KMS-11 (cell line): Measurements from ENCODE around the gene CACNA1A.

Experiments used
- H2AFZ ChIP-seq: fragments of 200-600 bp; sonication (generic); 2 replicates; pipeline ENCODE4 v1.6.1; 2016; ENCODE audit warnings: antibody characterized with exemption, mixed run types, low read depth
- H3K27ac ChIP-seq: fragments of 200-600 bp; sonication (generic); 2 replicates; pipeline ENCODE4 v1.6.1; 2016; ENCODE audit warnings: mild to moderate bottlenecking, mixed run types
- H3K27me3 ChIP-seq: fragments of 200-600 bp; sonication (generic); 2 replicates; pipeline ENCODE4 v1.6.1; 2017; ENCODE audit warnings: mild to moderate bottlenecking, low read depth, mixed run types, moderate library complexity; ENCODE audit not compliant: insufficient read depth
- H3K36me3 ChIP-seq: fragments of 200-600 bp; sonication (generic); 2 replicates; pipeline ENCODE4 v1.6.1; 2017; ENCODE audit warnings: mild to moderate bottlenecking, mixed run types; ENCODE audit not compliant: insufficient read depth
- H3K4me1 ChIP-seq: fragments of 200-600 bp; sonication (generic); 2 replicates; pipeline ENCODE4 v1.6.1; 2016; ENCODE audit warnings: mild to moderate bottlenecking, low read depth, mixed run types; ENCODE audit not compliant: poor library complexity, severe bottlenecking
- H3K4me2 ChIP-seq: fragments of 200-600 bp; sonication (generic); 2 replicates; pipeline ENCODE4 v1.7.0; 2016; ENCODE audit warnings: mild to moderate bottlenecking, mixed run types
- H3K4me3 ChIP-seq: fragments of 200-600 bp; sonication (generic); IDR thresholded peaks from 2 replicates; pipeline ENCODE4 v1.6.1; 2017; ENCODE audit warnings: low read depth, low read length, mixed read lengths; ENCODE audit not compliant: insufficient read depth
- H3K79me2 ChIP-seq: fragments of 200-600 bp; sonication (generic); 2 replicates; pipeline ENCODE4 v1.6.1; 2016; ENCODE audit warnings: low read depth, mixed run types; ENCODE audit not compliant: insufficient read depth
- H3K9ac ChIP-seq: fragments of 200-600 bp; sonication (generic); 2 replicates; pipeline ENCODE4 v1.6.1; 2016; ENCODE audit warnings: mild to moderate bottlenecking, mixed run types
- H4K20me1 ChIP-seq: fragments of 200-600 bp; sonication (generic); 2 replicates; pipeline ENCODE4 v1.6.1; 2016; ENCODE audit warnings: mild to moderate bottlenecking, mixed run types; ENCODE audit not compliant: insufficient read depth
- CTCF ChIP-seq: fragments of 200-600 bp; sonication (generic); conservative IDR thresholded peaks from 2 replicates; pipeline ENCODE4 v1.6.1; 2017; ENCODE audit warnings: low read depth, mild to moderate bottlenecking, antibody characterized with exemption, low read length, moderate library complexity, mixed read lengths

CACNA1A gene

GRCh38 chr19:13303381-13304129, 202.7 kb downstream of the CACNA1A start:
- H3K36me3 ChIP-seq: no peaks in the 10 kb centered on the region
- no peak overlapping the region for H3K4me2 ChIP-seq
- no peak overlapping the region for H2AFZ ChIP-seq
- H3K79me2 ChIP-seq: no peaks in the 10 kb centered on the region
- H4K20me1 ChIP-seq: no peaks in the 10 kb centered on the region
- TF ChIP-seq CTCF: no peak
- no peak overlapping the region for H3K9ac ChIP-seq
- peaks cover 37% of the 10 kb centered on the region for H3K27me3 ChIP-seq
- no peak overlapping the region for H3K27ac ChIP-seq
- H3K4me1 ChIP-seq: no peaks in the 10 kb centered on the region
- no peak overlapping the region for H3K4me3 ChIP-seq

DNA sequence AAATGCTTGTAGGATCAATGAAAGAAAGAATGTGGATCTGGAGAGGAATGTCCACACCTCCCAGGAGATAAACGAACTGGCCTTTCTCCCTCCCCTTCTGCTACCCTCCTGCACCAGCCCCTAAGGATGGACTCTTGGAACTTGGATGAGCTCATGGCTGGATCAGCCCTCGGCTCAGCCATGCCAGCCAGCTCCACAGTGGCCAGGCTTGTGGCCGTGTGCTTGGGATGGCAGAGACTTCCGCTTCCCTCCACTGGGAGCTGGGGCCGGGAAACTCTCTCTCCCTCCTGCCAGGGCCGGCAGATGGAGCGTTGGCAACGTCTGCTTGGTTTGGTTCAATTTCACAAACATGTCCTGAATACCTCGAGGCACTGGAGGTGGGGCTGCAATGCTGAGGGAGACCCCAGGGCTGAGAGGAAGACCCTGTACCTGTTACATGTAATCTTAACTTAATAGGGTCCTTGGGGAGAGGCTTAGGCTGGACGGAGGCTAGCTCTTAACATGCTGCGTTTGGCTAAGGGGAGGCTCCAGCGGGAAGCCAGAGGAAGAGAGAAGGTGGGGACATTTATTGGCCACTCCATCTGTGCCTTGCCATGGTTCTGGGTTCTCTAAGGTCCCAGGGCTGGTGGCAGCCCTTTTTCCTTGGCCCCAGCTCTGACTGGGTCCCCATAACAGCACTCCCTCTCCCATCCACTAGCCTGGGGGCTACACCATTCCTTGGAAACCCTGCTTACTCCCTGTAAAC, 203.6 kb downstream of the CACNA1A start:
- Histone ChIP-seq H2AFZ (no peak overlapping the region), H3K4me3 (no peak overlapping the region), H3K4me2 (no peak overlapping the region), H4K20me1 (no peaks in the 10 kb centered on the region), H3K36me3 (no peaks in the 10 kb centered on the region), H3K4me1 (no peaks in the 10 kb centered on the region), H3K27ac (no peak overlapping the region), H3K27me3 (peaks cover 32% of the 10 kb centered on the region), H3K79me2 (no peaks in the 10 kb centered on the region), H3K9ac (no peak overlapping the region)
- no peak for TF ChIP-seq CTCF

DNA sequence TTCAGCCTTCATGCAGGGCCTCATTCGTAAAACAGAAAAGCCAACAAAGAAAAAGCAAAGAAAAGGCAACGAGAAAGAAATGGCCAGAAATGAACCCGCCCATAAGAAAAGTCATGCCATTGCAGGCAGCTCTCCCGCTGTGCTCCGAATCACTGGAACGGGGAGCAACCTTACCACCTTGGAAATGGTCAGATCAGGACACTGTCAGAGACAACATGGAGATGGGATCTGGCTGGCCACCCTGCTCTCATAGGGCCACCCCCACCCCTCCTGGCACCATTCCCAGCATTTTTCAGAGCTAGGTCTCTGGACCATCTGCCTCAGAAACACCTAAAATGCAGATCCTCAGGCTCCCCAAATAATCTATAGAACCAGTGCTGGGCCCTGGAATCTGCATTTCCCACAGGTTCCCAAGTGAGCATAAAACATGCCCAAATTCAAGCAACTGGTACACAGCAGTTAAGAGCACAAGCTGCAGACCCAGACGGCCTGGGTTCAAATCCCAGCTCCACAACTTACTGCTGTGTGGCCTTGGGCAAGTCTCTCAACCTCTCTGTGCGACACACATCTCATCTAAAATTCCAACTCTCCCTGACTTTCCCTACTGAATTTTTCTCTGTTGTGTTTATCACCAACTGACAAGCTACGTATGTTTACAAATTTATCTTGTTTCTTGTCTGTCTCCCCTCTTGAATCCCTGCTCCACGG, 204.5 kb downstream of the CACNA1A start:
- Histone ChIP-seq H3K4me1 (no peaks in the 10 kb centered on the region), H2AFZ (no peak overlapping the region), H3K4me3 (no peak overlapping the region), H3K27ac (no peak overlapping the region), H3K79me2 (no peaks in the 10 kb centered on the region), H3K9ac (no peak overlapping the region), H3K27me3 (peaks cover 23% of the 10 kb centered on the region; the same call in 1 of the 2 replicates), H3K36me3 (no peaks in the 10 kb centered on the region), H4K20me1 (no peaks in the 10 kb centered on the region), H3K4me2 (no peak overlapping the region)
- TF ChIP-seq CTCF: no peak

DNA sequence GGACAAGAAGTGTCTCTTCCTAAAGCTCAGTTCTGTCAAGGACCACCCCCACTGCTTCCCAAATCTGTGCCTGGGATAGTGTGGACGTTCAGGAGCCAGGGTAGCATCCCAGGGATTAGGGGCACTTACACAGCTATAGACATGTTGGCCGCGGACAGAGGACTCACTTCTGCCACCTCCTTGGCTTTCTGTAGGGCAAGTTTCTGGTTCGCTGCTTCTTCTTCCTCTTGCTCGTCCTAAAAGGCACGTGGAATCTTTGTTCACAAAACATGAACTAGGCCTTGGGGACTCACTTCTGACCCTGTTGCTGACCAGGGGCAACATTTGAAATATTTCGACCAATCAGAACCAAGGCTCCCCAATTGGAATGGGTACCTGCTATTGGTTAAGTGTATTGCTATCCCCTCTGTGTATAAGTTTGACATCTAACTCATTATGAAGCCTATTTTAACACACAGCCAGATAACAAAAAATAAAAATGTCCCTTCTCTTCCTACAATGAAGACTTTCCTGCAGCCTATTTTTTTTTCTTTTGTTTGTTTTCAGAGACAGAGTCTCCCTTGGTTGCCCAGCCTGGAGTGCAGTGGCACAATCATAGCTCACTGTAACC, 205.8 kb downstream of the CACNA1A start:
- Histone ChIP-seq H3K4me3 (no peak overlapping the region), H4K20me1 (no peaks in the 10 kb centered on the region), H3K4me1 (no peaks in the 10 kb centered on the region), H2AFZ (no peak overlapping the region), H3K27ac (no peak overlapping the region), H3K4me2 (no peak overlapping the region), H3K36me3 (no peaks in the 10 kb centered on the region), H3K9ac (no peak overlapping the region), H3K27me3 (peaks cover 21% of the 10 kb centered on the region; the same call in 1 of the 2 replicates), H3K79me2 (no peaks in the 10 kb centered on the region)
- TF ChIP-seq CTCF: no peak
